GM12878 (cell line): Measurements from ENCODE around the gene BLOC1S6. TPM values are rescaled to one million over a fixed set of nuclear protein-coding genes. Genes with fewer than 3 reads are reported as not detected.

Experiments used
- EGR1 ChIP-seq, 2 experiments: IDR thresholded peaks; 1 replicate in 1 of 2; 2 replicates in 1 of 2; pipeline ENCODE4 v1.6.1; 2011 to 2012; ENCODE audit warnings: low read depth in 2 of 2, low read length in 2 of 2, borderline replicate concordance in 1 of 2, mild to moderate bottlenecking in 1 of 2, moderate library complexity in 1 of 2
- ESRRA ChIP-seq: IDR thresholded peaks from 2 replicates; pipeline ENCODE4 v1.6.1; 2012; ENCODE audit warnings: mild to moderate bottlenecking, low read length, improper control_type of control experiment
- GATAD2B ChIP-seq: fragments of 450-650 bp; conservative IDR thresholded peaks from 2 replicates; pipeline ENCODE4 v1.6.1; 2017; ENCODE audit warnings: low read depth, mild to moderate bottlenecking, moderate library complexity
- HDAC2 ChIP-seq: fragments of 200-600 bp; sonication (generic); IDR thresholded peaks from 2 replicates; pipeline ENCODE4 v1.6.1; 2017
- IRF4 ChIP-seq: IDR thresholded peaks from 2 replicates; pipeline ENCODE4 v1.6.1; 2011; ENCODE audit warnings: low read depth, low read length
- NR2F1 ChIP-seq: fragments of 450-650 bp; conservative IDR thresholded peaks from 2 replicates; pipeline ENCODE4 v1.6.1; 2017; ENCODE audit warnings: mild to moderate bottlenecking
- POU2F2 ChIP-seq: IDR thresholded peaks from 3 replicates; pipeline ENCODE4 v1.6.1; 2011; ENCODE audit warnings: low read depth, mild to moderate bottlenecking, low read length, borderline replicate concordance
- RAD21 ChIP-seq: IDR thresholded peaks from 2 replicates; pipeline ENCODE4 v1.6.1; 2011; ENCODE audit warnings: mild to moderate bottlenecking, low read depth, low read length, moderate library complexity; ENCODE audit not compliant: insufficient read depth
- RELA ChIP-seq: fragments of 450-650 bp; IDR thresholded peaks from 2 replicates; pipeline ENCODE4 v1.8.0; 2014; ENCODE audit warnings: borderline replicate concordance; ENCODE audit not compliant: partially characterized antibody
- SRF ChIP-seq, 2 experiments: IDR thresholded peaks; 2 replicates each; pipeline ENCODE4 v1.6.1; 2011; ENCODE audit warnings: low read depth in 2 of 2, low read length in 2 of 2, mild to moderate bottlenecking in 1 of 2, moderate library complexity in 1 of 2
- ZNF24 ChIP-seq: fragments of 450-650 bp; IDR thresholded peaks from 2 replicates; pipeline ENCODE4 v1.6.1; 2017; ENCODE audit warnings: antibody characterized with exemption, mild to moderate bottlenecking
- ZNF274 ChIP-seq: IDR thresholded peaks from one replicate; pipeline ENCODE4 v1.8.0; 2011; ENCODE audit not compliant: insufficient read length, insufficient read depth
- ZNF384 ChIP-seq: IDR thresholded peaks from 2 replicates; pipeline ENCODE4 v1.6.1; 2012; ENCODE audit warnings: low read depth, mild to moderate bottlenecking, low read length, improper control_type of control experiment, borderline replicate concordance
- polyA plus RNA-seq, 11 experiments: library from polyadenylated mRNA; depleted of rRNA in 4 of 11; unstranded in 6 of 11; stranded (reverse) in 5 of 11; fragments of >200 nt; fragmentation: Nextera tagmentation in 4 of 11; fragmentation: Illumina TruSeq in 1 of 11; extraction: Ambion mirVana in 4 of 11; extraction: Trizol in 1 of 11; gene quantifications; 1 replicate in 1 of 11; 2 replicates in 10 of 11; pipeline versions ENCODE4 v1.2.1 to v1.2.3, GENCODE V29; 2011 to 2016; ENCODE audit warnings: inconsistent platforms in 2 of 11, missing spikeins in 2 of 11, low read depth in 1 of 11
- total RNA-seq, 4 experiments: library from RNA; depleted of rRNA in 3 of 4; stranded (reverse); fragments of >200 nt in 3 of 4; fragmentation: Illumina TruSeq in 1 of 4; extraction: Trizol in 1 of 4; gene quantifications; 2 replicates each; pipeline versions ENCODE4 v1.2.1 to v1.2.3, GENCODE V29; 2013 to 2021
- TF ChIP-seq, protein P1 (sequence below): fragments of 450-650 bp; conservative IDR thresholded peaks from 2 replicates; pipeline ENCODE4 v1.6.1; 2017; ENCODE audit warnings: mild to moderate bottlenecking, moderate library complexity
- TF ChIP-seq, protein P2 (sequence below): IDR thresholded peaks from 2 replicates; pipeline ENCODE4 v1.6.1; 2011; ENCODE audit warnings: mild to moderate bottlenecking, low read depth, low read length, moderate library complexity; ENCODE audit not compliant: insufficient replicate concordance

BLOC1S6 gene
- total and polyA plus RNA-seq, 10 of the 15 experiments (the other 5 are each of a cell fraction or from before 2014, with no cell fraction given) = 13.5 to 48.8 (median 32.7) TPM

GRCh38 chr15:45603881-45604280, 16.7 kb downstream of the BLOC1S6 start (continued):
- TF ChIP-seq IRF4 (no peak), EGR1 (IDR thresholded peaks at IDR 0.05; ENCODE audit: borderline replicate concordance in 1 of 2, low read depth in 2 of 2, low read length in 2 of 2) (no peak), SRF (IDR thresholded peaks at IDR 0.05; ENCODE audit: low read depth in 2 of 2, low read length in 2 of 2) (no peak), ZNF384 (no peak), ZNF24 (no peak), HDAC2 (no peak), ESRRA (no peak), NR2F1 (no peak), ZNF274 (no peak), GATAD2B (no peak), RELA (no peak), RAD21 (no peak), POU2F2 (no peak)
- TF ChIP-seq, protein P1, sequence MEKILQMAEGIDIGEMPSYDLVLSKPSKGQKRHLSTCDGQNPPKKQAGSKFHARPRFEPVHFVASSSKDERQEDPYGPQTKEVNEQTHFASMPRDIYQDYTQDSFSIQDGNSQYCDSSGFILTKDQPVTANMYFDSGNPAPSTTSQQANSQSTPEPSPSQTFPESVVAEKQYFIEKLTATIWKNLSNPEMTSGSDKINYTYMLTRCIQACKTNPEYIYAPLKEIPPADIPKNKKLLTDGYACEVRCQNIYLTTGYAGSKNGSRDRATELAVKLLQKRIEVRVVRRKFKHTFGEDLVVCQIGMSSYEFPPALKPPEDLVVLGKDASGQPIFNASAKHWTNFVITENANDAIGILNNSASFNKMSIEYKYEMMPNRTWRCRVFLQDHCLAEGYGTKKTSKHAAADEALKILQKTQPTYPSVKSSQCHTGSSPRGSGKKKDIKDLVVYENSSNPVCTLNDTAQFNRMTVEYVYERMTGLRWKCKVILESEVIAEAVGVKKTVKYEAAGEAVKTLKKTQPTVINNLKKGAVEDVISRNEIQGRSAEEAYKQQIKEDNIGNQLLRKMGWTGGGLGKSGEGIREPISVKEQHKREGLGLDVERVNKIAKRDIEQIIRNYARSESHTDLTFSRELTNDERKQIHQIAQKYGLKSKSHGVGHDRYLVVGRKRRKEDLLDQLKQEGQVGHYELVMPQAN = no peak
- TF ChIP-seq, protein P2, sequence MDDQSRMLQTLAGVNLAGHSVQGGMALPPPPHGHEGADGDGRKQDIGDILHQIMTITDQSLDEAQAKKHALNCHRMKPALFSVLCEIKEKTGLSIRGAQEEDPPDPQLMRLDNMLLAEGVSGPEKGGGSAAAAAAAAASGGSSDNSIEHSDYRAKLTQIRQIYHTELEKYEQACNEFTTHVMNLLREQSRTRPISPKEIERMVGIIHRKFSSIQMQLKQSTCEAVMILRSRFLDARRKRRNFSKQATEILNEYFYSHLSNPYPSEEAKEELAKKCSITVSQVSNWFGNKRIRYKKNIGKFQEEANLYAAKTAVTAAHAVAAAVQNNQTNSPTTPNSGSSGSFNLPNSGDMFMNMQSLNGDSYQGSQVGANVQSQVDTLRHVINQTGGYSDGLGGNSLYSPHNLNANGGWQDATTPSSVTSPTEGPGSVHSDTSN = no peak
